Skeletal muscle cell (primary cell): ENCODE measurements around the gene CDK14.
A peak's percentile ranks its signal among the peaks of the same experiment; 100 is the strongest.

Source experiments
- DNase-seq: peaks from one replicate; pipeline ENCODE4 v3.0.0-alpha.2; 2010; ENCODE audit warnings: low read depth
- H3K4me3 ChIP-seq: 2 replicates; pipeline ENCODE4 v1.5.1; 2011; ENCODE audit warnings: low read depth, mild to moderate bottlenecking, control low read depth, low read length, moderate library complexity

CDK14 gene

GRCh38 chr7:90595342-90595800 is 750 bp upstream of the CDK14 start:
- no peak for DNase-seq
- peak overlapping the region; percentile 96 for H3K4me3 ChIP-seq

- peak overlapping the region; percentile 96 for H3K4me3 ChIP-seq
- DNase-seq = no peak
Observed at GRCh38 chr7:90596671-90597562, 796 bp downstream of the CDK14 start.

DNA sequence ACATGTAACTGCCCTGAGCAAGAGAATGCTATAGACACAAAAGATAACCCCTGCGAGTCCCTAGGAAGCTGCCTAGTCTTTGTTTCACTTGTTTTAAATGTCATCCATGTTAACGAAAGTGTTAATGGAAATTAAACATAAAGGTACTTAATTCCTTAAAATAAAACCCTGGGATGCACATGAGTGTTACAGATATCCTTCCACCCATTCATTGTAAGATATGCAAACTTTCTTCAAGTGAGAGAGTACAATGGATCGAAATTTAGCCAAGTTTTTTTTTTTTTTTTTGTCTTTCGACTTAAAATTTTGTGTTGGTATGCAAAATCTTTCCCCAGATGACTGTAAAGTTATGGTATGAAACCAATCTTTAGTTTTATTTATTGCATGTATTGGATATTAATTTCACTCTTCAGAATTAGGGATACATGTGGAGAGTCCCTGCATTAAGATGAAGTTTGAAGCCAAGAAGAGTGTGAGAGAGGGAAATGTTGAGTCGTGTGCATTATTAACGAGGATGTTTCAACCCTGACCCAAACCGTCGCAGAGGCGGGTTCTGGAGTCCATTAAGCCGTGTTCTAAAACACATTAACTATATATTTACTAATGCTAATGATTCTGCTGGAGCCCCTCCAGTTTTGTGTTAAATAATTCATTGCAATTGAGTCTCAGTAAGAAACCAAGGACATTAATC is 1.6 kb downstream of the CDK14 start:
- DNase-seq = no peak
- peak overlapping the region; percentile 96 for H3K4me3 ChIP-seq

DNA sequence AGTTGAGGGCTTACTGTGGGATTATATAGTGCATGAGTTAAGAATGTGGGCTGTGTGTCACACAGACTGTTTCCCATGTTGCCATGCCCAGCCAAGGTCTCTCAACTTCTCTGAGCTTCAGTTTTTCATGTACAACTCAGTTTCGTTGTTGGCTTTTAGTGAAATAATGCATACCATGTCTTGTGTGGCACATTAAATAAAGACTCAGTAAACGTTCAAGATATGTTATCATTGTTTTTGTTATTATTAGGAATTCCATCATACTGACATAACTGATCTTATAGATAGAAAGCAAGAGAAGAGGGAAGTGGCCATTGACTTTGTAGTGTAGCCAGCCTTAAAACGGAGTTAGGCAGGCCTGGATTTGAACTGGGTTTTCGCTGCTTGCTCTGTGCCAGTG is 2.9 kb downstream of the CDK14 start:
- DNase-seq = no peak
- H3K4me3 ChIP-seq = no peak overlapping the region

DNA sequence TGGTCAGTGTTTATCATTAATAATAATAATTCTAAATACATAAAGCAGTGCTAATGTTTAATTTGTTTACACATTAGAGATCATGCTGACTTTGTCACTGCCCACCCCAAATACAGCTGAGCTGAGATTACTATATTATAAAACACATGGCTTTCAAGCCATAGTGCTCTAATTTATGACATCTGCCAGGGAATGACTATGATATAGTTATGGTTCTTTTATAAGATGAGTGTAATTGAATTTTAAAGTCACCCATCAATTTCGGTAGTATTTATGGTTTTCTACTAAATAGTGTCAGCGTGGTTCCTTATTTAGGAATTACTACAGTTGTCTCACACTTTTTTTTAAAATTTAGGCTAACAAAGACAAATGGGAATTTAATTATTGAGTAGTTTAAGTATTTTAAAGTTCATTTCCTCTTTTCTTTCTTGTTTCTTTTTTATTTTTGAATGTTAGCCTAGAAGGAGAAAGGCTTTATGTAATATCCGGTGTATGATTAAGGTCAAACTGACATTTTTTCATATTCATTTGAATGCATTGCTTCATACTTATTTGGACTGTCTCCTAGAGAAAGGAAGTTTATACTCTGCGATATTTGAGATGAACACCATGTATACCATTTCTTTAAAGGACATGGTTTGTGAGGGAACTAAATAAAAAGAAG is 3.9 kb downstream of the CDK14 start:
- no peak for DNase-seq
- H3K4me3 ChIP-seq = no peak overlapping the region

DNA sequence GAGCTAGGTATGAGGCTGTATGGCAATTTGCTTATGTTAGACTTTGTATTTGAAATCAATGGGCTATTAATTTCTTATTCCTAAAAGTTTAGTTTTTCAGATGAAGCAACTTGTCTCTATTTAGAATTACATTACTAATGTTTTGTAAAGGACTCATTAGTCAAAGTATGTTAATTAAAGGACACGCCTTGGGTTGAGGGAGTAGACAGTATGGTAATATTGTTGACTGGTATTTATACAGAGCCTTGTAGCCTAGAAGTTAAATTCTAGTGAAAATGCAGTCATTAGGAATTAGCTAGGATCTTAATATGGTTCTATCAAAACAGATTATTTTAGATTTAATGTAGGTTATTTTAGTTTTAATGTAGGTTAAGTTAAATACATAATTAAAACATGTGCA is 6.2 kb downstream of the CDK14 start:
- DNase-seq = no peak
- no peak overlapping the region for H3K4me3 ChIP-seq

- no peak overlapping the region for H3K4me3 ChIP-seq
- no peak for DNase-seq
Observed at GRCh38 chr7:90603346-90603745, 7.2 kb downstream of the CDK14 start.

GRCh38 chr7:90604383-90604782 is 8.3 kb downstream of the CDK14 start:
- no peak overlapping the region for H3K4me3 ChIP-seq
- no peak for DNase-seq

- DNase-seq = no peak
- no peak overlapping the region for H3K4me3 ChIP-seq
Observed at GRCh38 chr7:90605055-90605454, 8.9 kb downstream of the CDK14 start.

DNA sequence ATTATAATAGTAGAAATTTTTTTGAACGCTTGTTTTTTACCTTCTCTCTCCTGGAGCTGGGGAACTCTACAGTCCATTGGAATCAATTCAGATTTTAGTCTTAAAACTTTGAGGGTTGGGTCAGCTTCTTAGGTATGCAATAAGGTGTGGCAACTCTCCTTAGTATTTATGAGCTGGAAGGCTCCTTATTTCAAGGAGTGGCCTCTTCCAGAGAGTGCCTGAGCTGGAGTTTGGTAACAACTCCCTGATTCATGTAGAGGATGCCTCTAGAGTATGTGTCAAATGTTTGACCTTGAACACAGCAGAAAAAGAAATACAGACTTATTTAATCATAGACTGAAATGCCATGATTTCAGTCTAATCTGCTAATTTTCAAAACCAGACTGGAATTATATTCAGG is 11.1 kb downstream of the CDK14 start:
- no peak overlapping the region for H3K4me3 ChIP-seq
- DNase-seq = no peak

GRCh38 chr7:90610105-90610504 is 14.0 kb downstream of the CDK14 start:
- no peak overlapping the region for H3K4me3 ChIP-seq
- no peak for DNase-seq

DNA sequence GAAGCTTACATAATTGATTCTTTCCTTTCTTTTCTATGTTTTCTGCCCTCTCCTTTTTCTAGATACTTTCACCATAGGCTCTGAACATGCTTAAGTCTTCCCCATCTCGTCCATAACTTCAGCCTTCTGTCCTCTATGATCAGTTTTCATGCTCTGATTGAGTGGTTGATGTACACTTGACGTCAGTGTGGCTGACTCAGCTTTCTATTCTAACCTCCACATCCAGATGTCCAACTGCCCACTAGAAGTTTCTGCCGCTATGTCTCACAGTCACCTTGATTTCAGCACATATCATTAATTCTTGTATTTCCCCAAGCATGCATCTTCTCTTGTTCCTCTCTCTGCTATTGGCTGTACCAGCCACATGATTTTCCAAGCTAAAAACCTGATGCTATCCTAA is 15.0 kb downstream of the CDK14 start:
- DNase-seq = no peak
- H3K4me3 ChIP-seq = no peak overlapping the region

DNA sequence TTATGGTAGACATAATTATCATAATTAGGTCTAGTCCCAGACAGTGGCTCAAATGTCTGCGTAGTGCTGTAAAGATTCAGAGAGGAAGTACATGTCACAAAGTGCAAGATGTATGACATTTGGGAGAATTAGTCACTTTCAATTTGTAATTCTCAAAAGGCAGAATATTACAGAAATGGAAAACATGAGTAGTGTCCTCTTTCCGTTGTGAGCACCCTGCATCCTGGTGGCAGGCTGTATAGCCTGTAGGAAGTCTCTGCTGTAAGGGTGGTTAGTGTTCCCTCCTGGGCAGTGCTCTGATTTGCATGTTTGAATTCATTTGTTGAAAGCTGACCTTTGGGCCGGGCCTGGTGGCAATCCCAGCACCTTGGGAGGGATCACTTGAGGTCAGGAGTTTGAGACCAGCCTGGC is 17.0 kb downstream of the CDK14 start:
- no peak overlapping the region for H3K4me3 ChIP-seq
- no peak for DNase-seq

GRCh38 chr7:90617442-90617841 is 21.3 kb downstream of the CDK14 start:
- no peak overlapping the region for H3K4me3 ChIP-seq
- DNase-seq = no peak

- DNase-seq = no peak
Observed at GRCh38 chr7:90618876-90619275, 22.8 kb downstream of the CDK14 start.

DNA sequence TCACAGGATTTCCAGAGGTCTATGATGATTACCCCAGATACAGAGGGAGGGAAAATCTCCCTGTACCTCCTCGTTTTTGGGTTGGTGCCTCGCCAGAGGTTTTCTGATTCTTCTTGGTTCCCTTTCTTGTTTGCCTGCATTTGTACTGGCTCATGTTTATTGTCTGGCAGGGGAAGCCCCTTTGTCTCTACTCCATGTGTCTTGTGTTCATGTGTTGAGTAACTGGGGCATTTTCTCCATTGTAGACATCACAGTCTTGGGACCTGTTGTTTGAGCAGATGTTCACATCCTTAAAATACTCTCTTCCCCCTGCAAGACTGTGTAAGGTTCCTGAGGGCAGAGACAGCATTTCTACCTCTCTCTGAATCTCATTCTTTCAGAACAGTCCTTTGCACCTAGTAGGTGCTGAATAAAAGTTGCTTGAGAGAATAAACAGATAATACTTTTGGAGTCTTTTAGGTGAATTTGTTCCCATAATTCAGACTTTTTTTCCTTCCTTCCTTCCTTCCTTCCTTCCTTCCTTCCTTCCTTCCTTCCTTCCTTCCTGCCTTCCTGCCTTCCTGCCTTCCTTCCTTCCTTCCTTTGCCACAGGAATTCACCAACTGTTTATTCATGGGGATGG is 25.1 kb downstream of the CDK14 start:
- no peak for DNase-seq
- no peak overlapping the region for H3K4me3 ChIP-seq

More at GRCh38 chr7:90618876-90619275, 22.8 kb downstream of the CDK14 start:
- H3K4me3 ChIP-seq = no peak overlapping the region

DNA sequence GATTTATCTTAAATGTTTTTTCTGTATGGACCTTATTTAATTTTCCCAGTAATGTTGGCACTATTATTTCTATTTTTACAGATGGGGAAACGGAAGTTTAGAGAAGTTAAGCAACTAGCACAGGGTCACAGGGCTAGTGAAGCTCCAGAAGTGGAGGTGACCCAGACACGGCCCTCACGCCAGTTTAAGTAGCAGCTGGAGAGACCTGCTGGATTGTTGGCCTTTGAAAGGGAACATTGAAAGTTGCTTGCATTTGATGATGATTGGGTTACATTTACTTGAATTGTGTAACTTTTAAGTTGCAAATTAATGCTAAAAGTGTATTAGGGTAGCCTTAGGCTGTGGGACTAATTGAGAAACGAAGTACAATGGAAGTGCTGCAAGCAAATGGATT is 25.6 kb downstream of the CDK14 start:
- no peak for DNase-seq
- H3K4me3 ChIP-seq = no peak overlapping the region

DNA sequence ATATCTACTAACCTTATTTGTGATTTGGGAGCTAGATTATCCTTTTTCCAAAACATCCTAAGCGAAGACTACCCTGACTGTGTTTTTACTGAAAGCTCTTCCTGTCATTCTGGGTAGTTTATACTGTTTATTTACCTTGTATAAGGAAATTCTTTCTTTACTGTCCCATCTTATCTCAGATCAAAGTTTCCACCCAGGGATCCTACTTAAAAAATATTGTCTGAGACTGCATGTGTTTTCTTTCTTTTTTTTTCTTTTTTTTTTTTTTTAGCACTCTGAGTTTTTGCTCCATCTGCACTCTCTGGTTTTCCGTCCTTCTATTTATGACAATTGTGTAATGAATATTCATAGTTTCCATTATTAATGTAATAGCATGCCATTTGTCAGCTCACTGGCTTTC is 26.5 kb downstream of the CDK14 start:
- H3K4me3 ChIP-seq = no peak overlapping the region
- no peak for DNase-seq

DNA sequence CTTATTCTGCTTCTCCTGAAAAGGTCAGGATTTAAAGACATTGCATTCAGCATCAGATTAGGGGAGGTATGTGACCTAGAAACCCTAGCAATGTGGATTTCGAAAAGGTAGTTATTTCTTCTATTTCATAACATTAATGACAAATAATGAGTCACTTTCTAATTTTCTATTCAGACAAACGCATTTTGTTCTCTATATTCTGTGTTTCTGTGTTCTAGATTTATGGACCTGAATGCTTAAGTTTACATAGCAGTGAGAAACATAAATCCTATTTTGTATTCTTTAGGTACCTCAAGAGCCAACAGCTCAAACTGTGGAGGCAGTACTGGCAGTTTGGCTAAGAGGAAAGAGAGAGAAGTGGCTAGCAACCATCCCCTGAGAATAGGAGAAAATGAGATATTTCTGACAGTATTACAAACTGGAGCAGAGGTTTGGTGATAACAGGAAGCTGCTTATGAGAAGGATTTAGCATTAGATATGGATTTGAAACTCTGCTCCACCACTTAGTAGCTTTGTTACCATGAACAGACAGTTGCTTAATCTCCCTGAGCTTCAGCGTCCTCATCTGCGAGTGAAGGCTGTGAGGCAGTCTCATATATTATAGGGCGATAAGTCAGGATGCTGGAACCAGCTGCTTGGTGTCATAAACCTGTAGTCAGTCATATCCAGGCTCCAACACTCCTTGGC is 28.2 kb downstream of the CDK14 start:
- no peak for DNase-seq
- H3K4me3 ChIP-seq = no peak overlapping the region
